Stimulated activated CD4-positive, alpha-beta T cell treated with anti-CD3 and anti-CD28 coated beads, Interleukin-4, amount 100 ng/mL, for 24 hours (primary cell): Measurements from ENCODE around the gene TOP1.

Experiments
- DNase-seq: peaks from one replicate; pipeline ENCODE4 v3.0.0-alpha.2; 2020

The TOP1 gene

GRCh38 chr20:41004531-41005360, 23.9 kb upstream of the TOP1 start:
- peak; percentile 39 for DNase-seq

DNA sequence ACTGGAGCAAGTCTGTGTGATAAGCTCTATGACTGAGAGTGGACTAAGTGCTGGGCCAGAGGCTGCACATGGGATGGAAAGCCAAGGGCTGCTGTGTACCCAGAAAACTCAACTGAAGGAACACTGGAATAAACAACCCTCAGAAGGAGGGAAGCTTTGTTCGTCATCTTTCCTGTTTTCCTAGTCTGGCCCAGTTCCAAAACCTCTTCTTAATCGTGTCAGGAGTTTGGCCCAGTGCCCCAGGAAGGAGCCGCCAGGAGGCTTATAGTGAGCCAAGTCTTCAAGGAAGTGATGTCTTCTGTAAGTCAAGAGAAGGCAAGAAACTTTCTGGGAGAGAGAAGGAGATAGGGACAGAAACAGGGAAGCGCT, 23.3 kb upstream of the TOP1 start:
- no peak for DNase-seq

- DNase-seq = no peak
Measured at GRCh38 chr20:41006126-41006935, 22.3 kb upstream of the TOP1 start.

DNA sequence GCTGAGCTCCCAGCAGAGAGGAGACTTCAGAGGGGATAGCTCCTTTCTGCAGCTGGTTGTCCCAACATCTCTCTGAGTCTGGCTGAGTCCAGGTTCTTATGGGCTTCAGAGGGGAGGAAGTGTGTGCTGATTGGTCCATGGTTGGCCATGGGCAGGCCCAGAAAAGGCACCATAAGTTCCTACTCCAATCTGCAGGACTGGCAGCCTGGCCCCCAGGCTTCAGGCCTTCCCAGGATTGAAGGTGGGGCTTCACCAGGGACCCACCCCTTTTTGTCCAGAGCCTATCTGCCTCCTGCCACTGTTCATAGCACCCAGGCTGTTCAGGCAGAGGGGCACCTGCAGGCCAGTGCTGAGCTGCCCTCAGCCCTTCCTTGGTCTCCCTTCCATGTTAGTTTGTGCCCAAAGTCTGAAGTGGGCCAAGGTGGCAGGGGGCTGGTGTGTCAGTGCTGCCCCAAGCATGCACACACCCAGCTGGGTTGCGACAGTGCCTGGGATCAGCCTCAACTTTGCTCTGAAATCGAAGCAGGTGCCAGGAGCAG, 21.6 kb upstream of the TOP1 start:
- DNase-seq = no peak

GRCh38 chr20:41007481-41007880, 21.1 kb upstream of the TOP1 start:
- no peak for DNase-seq

GRCh38 chr20:41009946-41010345, 18.7 kb upstream of the TOP1 start:
- DNase-seq = no peak

- no peak for DNase-seq
Measured at GRCh38 chr20:41011551-41012067, 17.0 kb upstream of the TOP1 start.

DNA sequence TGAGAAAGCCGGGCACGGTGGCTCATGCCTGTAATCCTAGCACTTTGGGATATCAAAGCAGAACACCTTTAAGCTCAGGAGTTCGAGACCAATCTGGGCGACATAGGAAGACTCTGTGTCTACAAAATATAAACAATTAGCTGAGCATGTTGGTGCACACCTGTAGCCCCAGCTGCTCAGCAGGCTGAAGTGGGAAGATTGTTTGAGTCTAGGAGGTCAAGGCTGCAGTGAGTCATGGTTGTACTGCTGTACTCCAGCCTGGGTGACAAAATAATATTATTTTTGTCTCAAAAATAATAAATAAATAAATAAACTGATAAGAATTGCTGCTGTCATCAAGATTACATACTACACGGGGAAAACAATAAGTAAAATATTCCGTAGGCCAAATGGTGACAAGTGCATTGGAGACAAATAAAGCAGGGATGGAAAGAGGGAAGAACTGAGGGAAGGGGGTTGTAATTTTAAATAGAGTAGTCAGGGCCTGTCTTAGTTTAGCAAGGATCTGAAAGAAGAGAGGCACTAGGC, 14.0 kb upstream of the TOP1 start:
- DNase-seq = no peak

DNA sequence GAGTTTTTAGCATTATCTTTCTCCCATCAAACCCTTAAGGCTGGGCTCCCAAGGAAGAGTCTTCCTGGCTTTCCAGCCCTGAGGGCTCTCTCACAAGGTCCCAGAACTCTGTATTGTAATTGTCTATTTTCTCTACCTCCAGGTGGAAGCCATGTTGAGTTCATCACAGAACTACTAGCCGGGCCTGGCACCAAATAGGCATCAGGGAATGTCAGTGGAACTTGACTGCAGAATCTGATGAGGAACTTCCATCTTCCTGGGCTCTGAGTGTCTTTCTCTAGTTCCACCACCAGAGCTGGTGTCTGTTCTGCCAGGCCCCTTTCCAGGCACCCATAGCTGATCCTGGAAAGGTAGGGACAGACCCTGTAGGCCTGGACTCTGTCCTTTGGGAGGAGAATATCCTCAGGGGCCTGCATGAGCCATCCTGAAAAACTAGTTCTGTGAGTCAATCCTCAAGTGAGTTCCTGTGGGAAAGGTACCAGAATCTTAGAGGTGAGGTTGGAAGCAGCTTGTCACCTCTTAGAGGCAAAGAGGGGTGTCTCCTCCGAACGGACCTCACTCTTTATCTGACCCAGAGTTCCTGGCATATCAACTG, 11.1 kb upstream of the TOP1 start:
- no peak for DNase-seq

GRCh38 chr20:41018153-41018552, 10.5 kb upstream of the TOP1 start:
- DNase-seq = no peak

- DNase-seq = no peak
Measured at GRCh38 chr20:41023549-41023948, 5.1 kb upstream of the TOP1 start.

GRCh38 chr20:41027366-41027765, 1.3 kb upstream of the TOP1 start:
- no peak for DNase-seq

DNA sequence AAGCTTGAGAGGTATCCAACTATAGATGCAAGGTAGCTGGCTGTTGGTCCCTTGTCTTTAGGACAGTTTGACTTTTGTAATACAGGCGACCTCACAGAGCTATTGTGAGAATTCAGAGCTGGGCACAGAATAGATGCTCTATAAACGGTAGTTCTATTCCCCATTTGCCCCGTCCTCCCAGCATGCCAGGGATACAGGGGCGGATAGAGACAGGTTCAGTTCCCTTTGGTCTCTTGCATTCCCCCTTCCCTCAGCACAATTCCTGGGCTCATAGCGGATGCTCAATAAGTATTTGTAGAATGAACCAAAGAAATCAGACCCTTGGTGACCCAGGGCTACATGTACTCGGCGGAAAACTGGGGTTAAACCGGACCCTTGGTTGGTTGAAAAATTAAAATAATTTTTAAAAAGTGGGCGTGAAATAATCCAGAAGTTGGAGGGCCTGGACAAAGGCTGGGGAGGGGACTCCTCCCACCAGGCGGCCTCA, 707 bp upstream of the TOP1 start:
- DNase-seq = no peak

- DNase-seq = peak; percentile 36
Measured at GRCh38 chr20:41029150-41029901, 704 bp downstream of the TOP1 start.

DNA sequence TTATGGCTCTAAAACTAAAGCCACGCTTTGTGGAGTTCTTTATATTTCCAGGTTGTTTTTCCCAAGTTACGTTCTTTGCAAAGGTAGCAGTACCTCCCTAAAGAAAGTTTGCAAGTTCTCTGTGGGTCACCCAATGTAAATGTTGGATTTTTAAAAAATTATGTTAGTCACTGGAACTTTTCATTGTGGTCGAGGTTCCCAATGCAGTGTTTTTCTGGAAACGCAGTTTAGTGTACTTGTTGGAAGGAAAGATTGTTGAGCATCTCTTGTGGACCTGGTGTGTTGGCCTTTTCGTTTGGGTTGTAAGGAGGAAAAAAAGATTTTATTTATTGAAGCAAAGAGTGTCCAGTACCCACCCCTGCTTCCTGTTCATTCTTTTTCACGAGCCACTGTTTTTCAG, 1.4 kb downstream of the TOP1 start:
- no peak for DNase-seq

DNA sequence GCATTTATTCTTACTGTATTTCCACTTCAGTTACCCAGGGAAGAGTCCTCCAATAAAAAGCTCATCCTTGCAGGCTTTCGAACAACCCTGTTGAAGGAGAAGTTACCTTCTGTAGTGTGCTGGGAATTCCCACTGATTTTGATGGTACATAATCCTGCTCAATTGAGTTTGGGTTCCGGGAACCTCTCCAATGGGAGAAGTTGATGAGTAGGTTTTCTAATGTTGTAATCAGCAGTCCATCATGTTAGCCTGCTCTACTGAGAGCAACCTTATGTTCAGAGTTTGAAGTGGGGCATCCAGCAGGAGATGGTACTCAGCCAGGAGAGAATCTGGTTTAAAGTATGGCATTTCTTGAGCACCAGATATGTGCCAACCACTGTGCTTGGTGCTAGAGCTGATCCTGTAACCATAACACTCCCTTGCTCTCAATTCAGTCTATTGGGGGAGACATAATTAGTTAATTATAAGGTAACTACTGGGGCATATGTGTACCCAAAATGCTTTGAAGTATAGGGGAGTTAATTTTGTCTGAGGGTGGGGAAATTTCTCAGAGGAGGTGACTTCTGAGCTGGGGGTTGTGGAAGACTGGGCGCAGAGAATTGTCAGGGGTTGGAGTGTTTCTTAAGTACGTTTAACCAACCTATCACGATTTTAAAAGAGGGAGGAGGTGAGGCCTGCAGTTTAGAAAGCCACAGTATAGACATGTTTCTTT, 2.1 kb downstream of the TOP1 start:
- no peak for DNase-seq

- no peak for DNase-seq
Measured at GRCh38 chr20:41031243-41031619, 2.6 kb downstream of the TOP1 start.

GRCh38 chr20:41032271-41032670, 3.6 kb downstream of the TOP1 start:
- DNase-seq = no peak

- DNase-seq = no peak
Measured at GRCh38 chr20:41034239-41034638, 5.6 kb downstream of the TOP1 start.

GRCh38 chr20:41035207-41035606, 6.6 kb downstream of the TOP1 start:
- DNase-seq = no peak

DNA sequence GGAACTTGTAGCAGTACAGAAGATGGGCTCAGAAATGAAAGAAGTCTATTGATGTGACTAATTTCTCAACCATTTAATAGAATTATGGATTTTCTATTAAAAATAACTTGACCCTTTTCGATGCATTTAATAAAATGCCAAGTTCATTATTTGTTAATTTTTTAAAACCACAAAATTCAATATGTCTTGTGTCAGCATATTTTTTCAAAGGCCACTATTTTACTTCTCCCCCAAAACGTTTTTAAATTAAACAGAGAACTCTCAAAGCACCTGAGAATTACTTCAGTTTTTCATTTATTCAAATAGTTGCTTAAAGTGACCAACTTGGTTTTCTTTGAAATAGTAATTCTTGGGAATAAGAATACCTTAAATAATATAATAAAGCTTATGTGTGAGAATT, 8.6 kb downstream of the TOP1 start:
- DNase-seq = no peak
